GM23338 (cell line): Measurements from ENCODE around the gene AVPR2. TPM values are rescaled to one million over a fixed set of nuclear protein-coding genes. Genes with fewer than 3 reads are reported as not detected.

ENCODE experiments used
- ATAC-seq: fragments of 200-7000 bp; cut with Tn5 transposase; 3 replicates; pipeline ENCODE4 v1.9.1; 2020
- DNase-seq: peaks from one replicate; pipeline ENCODE4 v3.0.0-alpha.2; 2015; ENCODE audit warnings: low spot score
- H2AFZ ChIP-seq: fragments of 200-600 bp; sonication (generic); 2 replicates; pipeline ENCODE4 v1.8.0; 2016; ENCODE audit warnings: antibody characterized with exemption, mild to moderate bottlenecking, moderate library complexity
- H3F3A ChIP-seq: fragments of 200-600 bp; sonication (generic); replicated peaks from 2 replicates; pipeline ENCODE4 v1.8.0; 2017; ENCODE audit warnings: antibody characterized with exemption, mixed run types, low read depth
- H3K27ac ChIP-seq: fragments of 200-600 bp; sonication (generic); 2 replicates; pipeline ENCODE4 v1.6.1; 2016; ENCODE audit warnings: low read depth
- H3K27me3 ChIP-seq: fragments of 200-600 bp; sonication (generic); 2 replicates; pipeline ENCODE4 v1.8.0; 2016; ENCODE audit warnings: mild to moderate bottlenecking, mixed run types, moderate library complexity; ENCODE audit not compliant: insufficient read depth
- H3K36me3 ChIP-seq: fragments of 200-600 bp; sonication (generic); 2 replicates; pipeline ENCODE4 v1.8.0; 2016; ENCODE audit warnings: mild to moderate bottlenecking; ENCODE audit not compliant: insufficient read depth
- H3K4me1 ChIP-seq: fragments of 200-600 bp; sonication (generic); 2 replicates; pipeline ENCODE4 v1.8.0; 2016; ENCODE audit warnings: mild to moderate bottlenecking, moderate library complexity; ENCODE audit not compliant: insufficient read depth
- H3K4me2 ChIP-seq: fragments of 200-600 bp; sonication (generic); 2 replicates; pipeline ENCODE4 v1.7.1; 2017; ENCODE audit warnings: mixed run types
- H3K4me3 ChIP-seq: fragments of 200-600 bp; sonication (generic); 2 replicates; pipeline ENCODE4 v1.6.1; 2016; ENCODE audit warnings: mixed run types
- H3K79me2 ChIP-seq: fragments of 200-600 bp; sonication (generic); replicated peaks from 2 replicates; pipeline ENCODE4 v1.8.0; 2017; ENCODE audit warnings: mild to moderate bottlenecking; ENCODE audit not compliant: insufficient read depth
- H3K9me2 ChIP-seq: fragments of 200-600 bp; sonication (generic); 2 replicates; pipeline ENCODE4 v1.8.0; 2017; ENCODE audit not compliant: insufficient read depth
- H4K20me1 ChIP-seq: fragments of 200-600 bp; sonication (generic); replicated peaks from 2 replicates; pipeline ENCODE4 v1.8.0; 2017; ENCODE audit warnings: mild to moderate bottlenecking; ENCODE audit not compliant: insufficient read depth
- H3K27ac Mint-ChIP-seq: 2 replicates; pipeline ENCODE4 v1.8.0; 2020; ENCODE audit warnings: inconsistent platforms, mild to moderate bottlenecking, moderate library complexity, mixed read lengths
- H3K27me3 Mint-ChIP-seq: 3 replicates; pipeline ENCODE4 v1.8.0; 2022; ENCODE audit warnings: low read depth, mild to moderate bottlenecking, moderate library complexity, mixed read lengths, inconsistent platforms; ENCODE audit not compliant: insufficient read depth, poor library complexity
- H3K36me3 Mint-ChIP-seq: 3 replicates; pipeline ENCODE4 v1.8.0; 2021; ENCODE audit warnings: low read depth, mild to moderate bottlenecking, inconsistent platforms, moderate library complexity, mixed read lengths
- H3K4me1 Mint-ChIP-seq: 3 replicates; pipeline ENCODE4 v1.8.0; 2020; ENCODE audit warnings: mild to moderate bottlenecking, inconsistent platforms, mixed read lengths
- H3K4me3 Mint-ChIP-seq: 3 replicates; pipeline ENCODE4 v1.8.0; 2021; ENCODE audit warnings: moderate library complexity, mild to moderate bottlenecking, inconsistent platforms, mixed read lengths
- H3K9me3 Mint-ChIP-seq: 3 replicates; pipeline ENCODE4 v1.8.0; 2020; ENCODE audit warnings: moderate library complexity, mild to moderate bottlenecking, inconsistent platforms, mixed read lengths
- CREB1 ChIP-seq: fragments of 250-450 bp; sonication (Bioruptor Pico); IDR thresholded peaks from 2 replicates; pipeline ENCODE4 v1.5.0; 2020; ENCODE audit warnings: low read depth, mild to moderate bottlenecking, moderate library complexity
- EZH2 ChIP-seq: fragments of 200-600 bp; sonication (generic); IDR thresholded peaks from one replicate; pipeline ENCODE4 v1.8.0; 2017; ENCODE audit warnings: antibody characterized with exemption, mild to moderate bottlenecking, low read depth; ENCODE audit not compliant: unreplicated experiment
- EZH2phosphoT487 ChIP-seq: fragments of 200-600 bp; sonication (generic); IDR thresholded peaks from one replicate; pipeline ENCODE4 v1.8.1; 2018; ENCODE audit warnings: antibody characterized with exemption; ENCODE audit not compliant: unreplicated experiment
- JUNB ChIP-seq: IDR thresholded peaks from one replicate; pipeline ENCODE4 v1.6.1; 2016; ENCODE audit warnings: antibody characterized with exemption; ENCODE audit not compliant: unreplicated experiment
- NANOG ChIP-seq: IDR thresholded peaks from 2 replicates; pipeline ENCODE4 v1.6.1; 2016; ENCODE audit warnings: antibody characterized with exemption, borderline replicate concordance
- POLR2AphosphoS5 ChIP-seq: IDR thresholded peaks from 2 replicates; pipeline ENCODE4 v1.6.1; 2016; ENCODE audit warnings: antibody characterized with exemption, low read depth
- STAT1 ChIP-seq: IDR thresholded peaks from one replicate; pipeline ENCODE4 v1.6.1; 2016; ENCODE audit warnings: antibody characterized with exemption; ENCODE audit not compliant: unreplicated experiment
- ZNF114 ChIP-seq: fragments of 250-450 bp; sonication (Bioruptor Pico); IDR thresholded peaks from 2 replicates; pipeline ENCODE4 v1.5.0; 2020; ENCODE audit warnings: mild to moderate bottlenecking, moderate library complexity
- ZNF331 ChIP-seq: fragments of 250-450 bp; sonication (Bioruptor Pico); IDR thresholded peaks from 2 replicates; pipeline ENCODE4 v1.5.0; 2020; ENCODE audit warnings: low read depth, mild to moderate bottlenecking, moderate library complexity
- polyA plus RNA-seq: library from polyadenylated mRNA; unstranded; fragments of >200 nt; fragmentation: Nextera tagmentation; extraction: Ambion mirVana; gene quantifications from 2 replicates; pipeline ENCODE4 v1.2.1, GENCODE V29; 2016
- total RNA-seq: library from RNA; depleted of rRNA; stranded (reverse); fragments of >200 nt; shearing (Covaris generic); gene quantifications from 2 replicates; pipeline ENCODE4 v1.2.3, GENCODE V29; 2014
- TF ChIP-seq, protein P1 (sequence below): fragments of 250-450 bp; sonication (Bioruptor Pico); IDR thresholded peaks from 2 replicates; pipeline ENCODE4 v1.5.0; 2020; ENCODE audit warnings: mild to moderate bottlenecking, moderate library complexity
- TF ChIP-seq, protein P2 (sequence below): IDR thresholded peaks from 2 replicates; pipeline ENCODE4 v1.6.1; 2016; ENCODE audit warnings: antibody characterized with exemption
- TF ChIP-seq, protein P3 (sequence below): IDR thresholded peaks from one replicate; pipeline ENCODE4 v1.6.1; 2018; ENCODE audit warnings: antibody characterized with exemption; ENCODE audit not compliant: unreplicated experiment
- TF ChIP-seq, protein P4 (sequence below), 2 experiments: fragments of 200-600 bp in 1 of 2; sonication (generic) in 1 of 2; conservative IDR thresholded peaks; 2 replicates each; pipeline versions ENCODE4 v1.5.1 to v1.6.1; 2016 to 2017; ENCODE audit warnings: antibody characterized with exemption in 2 of 2, low read depth in 2 of 2, mild to moderate bottlenecking in 2 of 2, moderate library complexity in 1 of 2

The AVPR2 gene
- total and polyA plus RNA-seq, 2 experiments from 2014 or later = not detected

DNA sequence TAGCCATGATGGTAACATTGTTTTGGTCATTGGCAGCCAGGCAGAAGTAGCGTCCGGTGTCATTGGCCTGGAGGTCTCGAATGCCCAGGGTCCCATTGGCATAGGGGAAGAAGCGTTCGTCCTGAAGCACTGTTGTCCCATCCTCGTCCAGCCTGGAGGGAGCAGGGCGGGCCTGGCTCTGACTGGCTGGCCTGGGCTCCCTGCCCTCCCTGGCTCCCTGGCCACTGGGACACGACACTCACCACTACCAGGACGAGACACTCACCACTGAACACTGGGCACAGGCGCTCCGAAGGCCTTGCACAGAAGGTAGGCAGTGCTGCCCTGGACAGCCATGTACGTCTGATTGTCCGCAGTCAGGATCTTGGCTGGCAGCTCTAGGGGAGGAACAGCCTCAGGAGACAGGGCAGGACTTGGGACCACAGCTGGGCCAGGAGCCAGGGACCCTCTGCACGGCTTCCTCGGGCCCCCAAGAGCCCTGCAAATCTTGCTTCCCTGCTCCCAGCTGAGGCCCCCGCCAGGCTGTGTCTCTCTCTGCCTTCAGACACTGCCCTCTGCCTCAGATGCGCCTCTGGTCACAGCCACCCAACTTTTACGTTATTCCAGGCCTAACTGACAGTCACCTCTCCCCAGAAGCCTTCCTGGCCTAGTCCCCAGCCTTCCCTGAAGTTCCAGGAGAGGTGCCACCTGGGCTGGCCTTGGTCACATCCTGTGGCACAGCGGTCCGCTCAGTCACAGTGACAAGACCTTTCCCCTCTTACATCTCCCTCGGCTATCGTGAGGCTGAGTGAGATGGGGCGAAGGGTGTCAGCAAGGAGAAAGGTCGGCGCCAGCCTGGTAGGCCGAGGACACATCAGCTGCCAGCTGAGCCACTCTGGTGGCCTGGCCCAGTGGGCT lies 35.6 kb upstream of the AVPR2 start:
- no peaks in the 10 kb centered on the region for H3K79me2 ChIP-seq
- Mint-ChIP-seq H3K4me3 (no peak overlapping the region), H3K27ac (no peak overlapping the region), H3K9me3 (no peaks in the 10 kb centered on the region), H3K27me3 (peaks cover 2% of the 10 kb centered on the region), H3K4me1 (peaks cover 20% of the 10 kb centered on the region), H3K36me3 (peaks cover 25% of the 10 kb centered on the region)
- H3K27me3 ChIP-seq = no peaks in the 10 kb centered on the region
- H3K4me3 ChIP-seq = no peak overlapping the region
- no peak for DNase-seq
- TF ChIP-seq, protein P1, sequence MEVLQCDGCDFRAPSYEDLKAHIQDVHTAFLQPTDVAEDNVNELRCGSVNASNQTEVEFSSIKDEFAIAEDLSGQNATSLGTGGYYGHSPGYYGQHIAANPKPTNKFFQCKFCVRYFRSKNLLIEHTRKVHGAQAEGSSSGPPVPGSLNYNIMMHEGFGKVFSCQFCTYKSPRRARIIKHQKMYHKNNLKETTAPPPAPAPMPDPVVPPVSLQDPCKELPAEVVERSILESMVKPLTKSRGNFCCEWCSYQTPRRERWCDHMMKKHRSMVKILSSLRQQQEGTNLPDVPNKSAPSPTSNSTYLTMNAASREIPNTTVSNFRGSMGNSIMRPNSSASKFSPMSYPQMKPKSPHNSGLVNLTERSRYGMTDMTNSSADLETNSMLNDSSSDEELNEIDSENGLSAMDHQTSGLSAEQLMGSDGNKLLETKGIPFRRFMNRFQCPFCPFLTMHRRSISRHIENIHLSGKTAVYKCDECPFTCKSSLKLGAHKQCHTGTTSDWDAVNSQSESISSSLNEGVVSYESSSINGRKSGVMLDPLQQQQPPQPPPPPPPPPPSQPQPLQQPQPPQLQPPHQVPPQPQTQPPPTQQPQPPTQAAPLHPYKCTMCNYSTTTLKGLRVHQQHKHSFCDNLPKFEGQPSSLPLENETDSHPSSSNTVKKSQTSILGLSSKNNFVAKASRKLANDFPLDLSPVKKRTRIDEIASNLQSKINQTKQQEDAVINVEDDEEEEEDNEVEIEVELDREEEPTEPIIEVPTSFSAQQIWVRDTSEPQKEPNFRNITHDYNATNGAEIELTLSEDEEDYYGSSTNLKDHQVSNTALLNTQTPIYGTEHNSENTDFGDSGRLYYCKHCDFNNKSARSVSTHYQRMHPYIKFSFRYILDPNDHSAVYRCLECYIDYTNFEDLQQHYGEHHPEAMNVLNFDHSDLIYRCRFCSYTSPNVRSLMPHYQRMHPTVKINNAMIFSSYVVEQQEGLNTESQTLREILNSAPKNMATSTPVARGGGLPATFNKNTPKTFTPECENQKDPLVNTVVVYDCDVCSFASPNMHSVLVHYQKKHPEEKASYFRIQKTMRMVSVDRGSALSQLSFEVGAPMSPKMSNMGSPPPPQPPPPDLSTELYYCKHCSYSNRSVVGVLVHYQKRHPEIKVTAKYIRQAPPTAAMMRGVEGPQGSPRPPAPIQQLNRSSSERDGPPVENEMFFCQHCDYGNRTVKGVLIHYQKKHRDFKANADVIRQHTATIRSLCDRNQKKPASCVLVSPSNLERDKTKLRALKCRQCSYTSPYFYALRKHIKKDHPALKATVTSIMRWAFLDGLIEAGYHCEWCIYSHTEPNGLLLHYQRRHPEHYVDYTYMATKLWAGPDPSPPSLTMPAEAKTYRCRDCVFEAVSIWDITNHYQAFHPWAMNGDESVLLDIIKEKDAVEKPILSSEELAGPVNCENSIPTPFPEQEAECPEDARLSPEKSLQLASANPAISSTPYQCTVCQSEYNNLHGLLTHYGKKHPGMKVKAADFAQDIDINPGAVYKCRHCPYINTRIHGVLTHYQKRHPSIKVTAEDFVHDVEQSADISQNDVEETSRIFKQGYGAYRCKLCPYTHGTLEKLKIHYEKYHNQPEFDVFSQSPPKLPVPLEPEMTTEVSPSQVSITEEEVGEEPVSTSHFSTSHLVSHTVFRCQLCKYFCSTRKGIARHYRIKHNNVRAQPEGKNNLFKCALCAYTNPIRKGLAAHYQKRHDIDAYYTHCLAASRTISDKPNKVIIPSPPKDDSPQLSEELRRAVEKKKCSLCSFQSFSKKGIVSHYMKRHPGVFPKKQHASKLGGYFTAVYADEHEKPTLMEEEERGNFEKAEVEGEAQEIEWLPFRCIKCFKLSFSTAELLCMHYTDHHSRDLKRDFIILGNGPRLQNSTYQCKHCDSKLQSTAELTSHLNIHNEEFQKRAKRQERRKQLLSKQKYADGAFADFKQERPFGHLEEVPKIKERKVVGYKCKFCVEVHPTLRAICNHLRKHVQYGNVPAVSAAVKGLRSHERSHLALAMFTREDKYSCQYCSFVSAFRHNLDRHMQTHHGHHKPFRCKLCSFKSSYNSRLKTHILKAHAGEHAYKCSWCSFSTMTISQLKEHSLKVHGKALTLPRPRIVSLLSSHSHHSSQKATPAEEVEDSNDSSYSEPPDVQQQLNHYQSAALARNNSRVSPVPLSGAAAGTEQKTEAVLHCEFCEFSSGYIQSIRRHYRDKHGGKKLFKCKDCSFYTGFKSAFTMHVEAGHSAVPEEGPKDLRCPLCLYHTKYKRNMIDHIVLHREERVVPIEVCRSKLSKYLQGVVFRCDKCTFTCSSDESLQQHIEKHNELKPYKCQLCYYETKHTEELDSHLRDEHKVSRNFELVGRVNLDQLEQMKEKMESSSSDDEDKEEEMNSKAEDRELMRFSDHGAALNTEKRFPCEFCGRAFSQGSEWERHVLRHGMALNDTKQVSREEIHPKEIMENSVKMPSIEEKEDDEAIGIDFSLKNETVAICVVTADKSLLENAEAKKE (CRISPR knock-in tag) = no peak
- TF ChIP-seq STAT1 (no peak), JUNB (no peak), ZNF331 (no peak), EZH2 (no peak), POLR2AphosphoS5 (no peak), ZNF114 (no peak), NANOG (no peak), EZH2phosphoT487 (no peak), CREB1 (CRISPR knock-in tag) (no peak)
- TF ChIP-seq, protein P2, sequence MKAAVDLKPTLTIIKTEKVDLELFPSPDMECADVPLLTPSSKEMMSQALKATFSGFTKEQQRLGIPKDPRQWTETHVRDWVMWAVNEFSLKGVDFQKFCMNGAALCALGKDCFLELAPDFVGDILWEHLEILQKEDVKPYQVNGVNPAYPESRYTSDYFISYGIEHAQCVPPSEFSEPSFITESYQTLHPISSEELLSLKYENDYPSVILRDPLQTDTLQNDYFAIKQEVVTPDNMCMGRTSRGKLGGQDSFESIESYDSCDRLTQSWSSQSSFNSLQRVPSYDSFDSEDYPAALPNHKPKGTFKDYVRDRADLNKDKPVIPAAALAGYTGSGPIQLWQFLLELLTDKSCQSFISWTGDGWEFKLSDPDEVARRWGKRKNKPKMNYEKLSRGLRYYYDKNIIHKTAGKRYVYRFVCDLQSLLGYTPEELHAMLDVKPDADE = no peak
- TF ChIP-seq, protein P3, sequence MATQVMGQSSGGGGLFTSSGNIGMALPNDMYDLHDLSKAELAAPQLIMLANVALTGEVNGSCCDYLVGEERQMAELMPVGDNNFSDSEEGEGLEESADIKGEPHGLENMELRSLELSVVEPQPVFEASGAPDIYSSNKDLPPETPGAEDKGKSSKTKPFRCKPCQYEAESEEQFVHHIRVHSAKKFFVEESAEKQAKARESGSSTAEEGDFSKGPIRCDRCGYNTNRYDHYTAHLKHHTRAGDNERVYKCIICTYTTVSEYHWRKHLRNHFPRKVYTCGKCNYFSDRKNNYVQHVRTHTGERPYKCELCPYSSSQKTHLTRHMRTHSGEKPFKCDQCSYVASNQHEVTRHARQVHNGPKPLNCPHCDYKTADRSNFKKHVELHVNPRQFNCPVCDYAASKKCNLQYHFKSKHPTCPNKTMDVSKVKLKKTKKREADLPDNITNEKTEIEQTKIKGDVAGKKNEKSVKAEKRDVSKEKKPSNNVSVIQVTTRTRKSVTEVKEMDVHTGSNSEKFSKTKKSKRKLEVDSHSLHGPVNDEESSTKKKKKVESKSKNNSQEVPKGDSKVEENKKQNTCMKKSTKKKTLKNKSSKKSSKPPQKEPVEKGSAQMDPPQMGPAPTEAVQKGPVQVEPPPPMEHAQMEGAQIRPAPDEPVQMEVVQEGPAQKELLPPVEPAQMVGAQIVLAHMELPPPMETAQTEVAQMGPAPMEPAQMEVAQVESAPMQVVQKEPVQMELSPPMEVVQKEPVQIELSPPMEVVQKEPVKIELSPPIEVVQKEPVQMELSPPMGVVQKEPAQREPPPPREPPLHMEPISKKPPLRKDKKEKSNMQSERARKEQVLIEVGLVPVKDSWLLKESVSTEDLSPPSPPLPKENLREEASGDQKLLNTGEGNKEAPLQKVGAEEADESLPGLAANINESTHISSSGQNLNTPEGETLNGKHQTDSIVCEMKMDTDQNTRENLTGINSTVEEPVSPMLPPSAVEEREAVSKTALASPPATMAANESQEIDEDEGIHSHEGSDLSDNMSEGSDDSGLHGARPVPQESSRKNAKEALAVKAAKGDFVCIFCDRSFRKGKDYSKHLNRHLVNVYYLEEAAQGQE = no peak
- TF ChIP-seq, protein P4, sequence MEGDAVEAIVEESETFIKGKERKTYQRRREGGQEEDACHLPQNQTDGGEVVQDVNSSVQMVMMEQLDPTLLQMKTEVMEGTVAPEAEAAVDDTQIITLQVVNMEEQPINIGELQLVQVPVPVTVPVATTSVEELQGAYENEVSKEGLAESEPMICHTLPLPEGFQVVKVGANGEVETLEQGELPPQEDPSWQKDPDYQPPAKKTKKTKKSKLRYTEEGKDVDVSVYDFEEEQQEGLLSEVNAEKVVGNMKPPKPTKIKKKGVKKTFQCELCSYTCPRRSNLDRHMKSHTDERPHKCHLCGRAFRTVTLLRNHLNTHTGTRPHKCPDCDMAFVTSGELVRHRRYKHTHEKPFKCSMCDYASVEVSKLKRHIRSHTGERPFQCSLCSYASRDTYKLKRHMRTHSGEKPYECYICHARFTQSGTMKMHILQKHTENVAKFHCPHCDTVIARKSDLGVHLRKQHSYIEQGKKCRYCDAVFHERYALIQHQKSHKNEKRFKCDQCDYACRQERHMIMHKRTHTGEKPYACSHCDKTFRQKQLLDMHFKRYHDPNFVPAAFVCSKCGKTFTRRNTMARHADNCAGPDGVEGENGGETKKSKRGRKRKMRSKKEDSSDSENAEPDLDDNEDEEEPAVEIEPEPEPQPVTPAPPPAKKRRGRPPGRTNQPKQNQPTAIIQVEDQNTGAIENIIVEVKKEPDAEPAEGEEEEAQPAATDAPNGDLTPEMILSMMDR (conservative IDR thresholded peaks at IDR 0.05; ENCODE audit: low read depth in 2 of 2) = no peak
- no peaks in the 10 kb centered on the region for H3K36me3 ChIP-seq
- H3K4me1 ChIP-seq = no peaks in the 10 kb centered on the region; the same call in 1 of the 2 replicates
- H3K27ac ChIP-seq = no peak overlapping the region
- H3K9me2 ChIP-seq = no peaks in the 10 kb centered on the region
- H3F3A ChIP-seq = no peaks in the 10 kb centered on the region
- no peaks in the 10 kb centered on the region for H4K20me1 ChIP-seq
- no peak overlapping the region for H2AFZ ChIP-seq
- H3K4me2 ChIP-seq = no peak overlapping the region
- ATAC-seq = no peak
